SH-SY5Y (cell line): ENCODE measurements around the gene C6orf15.

ENCODE experiments used
- GATA2 ChIP-seq: IDR thresholded peaks from 2 replicates; pipeline ENCODE4 v1.6.1; 2011; ENCODE audit warnings: mild to moderate bottlenecking, low read depth, low read length
- GATA3 ChIP-seq: IDR thresholded peaks from 2 replicates; pipeline ENCODE4 v1.6.1; 2011; ENCODE audit warnings: low read depth, mild to moderate bottlenecking, low read length, moderate library complexity

DNA sequence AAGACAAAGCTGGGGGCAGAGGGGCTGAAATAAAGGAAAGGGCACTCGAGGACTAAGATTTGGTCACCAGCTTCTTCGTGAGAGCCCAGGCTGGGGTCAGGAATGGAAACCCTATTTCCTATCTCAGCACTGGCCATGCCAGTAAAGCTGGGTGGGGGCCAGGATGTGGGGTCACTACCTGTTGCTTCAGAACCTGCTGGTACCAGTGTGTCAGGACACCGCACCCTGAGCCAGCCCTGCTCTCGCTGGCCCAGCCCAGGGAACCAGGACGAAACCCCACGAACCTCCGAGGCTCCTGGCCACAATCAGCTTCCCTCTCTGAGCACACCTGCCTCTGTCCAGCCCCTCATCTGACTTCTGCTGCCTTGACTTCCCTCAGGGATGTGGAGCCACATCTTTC lies 5.8 kb upstream of the C6orf15 start:
- TF ChIP-seq GATA3 (no peak), GATA2 (no peak)
